Measurements from ENCODE around the gene ANKIB1. TPM values are rescaled to one million over a fixed set of nuclear protein-coding genes. Genes with fewer than 3 reads are reported as not detected.

ANKIB1 gene
- polyA plus RNA-seq, 1 experiment: 52.6 TPM

- ChIA-PET POLR2A (no interaction called here), CTCF (interaction anchor here (0.8 to 1.1 kb wide), 2 partner anchors 64 to 204 kb away, joined by 3 read pairs; partner anchors contain the start of genes GATAD1 and LRRD1)
- no peak for DNase-seq (ENCODE audit: low read depth, low spot score)
Observed at GRCh38 chr7:92242972-92243371, 2.8 kb upstream of the ANKIB1 start.

DNA sequence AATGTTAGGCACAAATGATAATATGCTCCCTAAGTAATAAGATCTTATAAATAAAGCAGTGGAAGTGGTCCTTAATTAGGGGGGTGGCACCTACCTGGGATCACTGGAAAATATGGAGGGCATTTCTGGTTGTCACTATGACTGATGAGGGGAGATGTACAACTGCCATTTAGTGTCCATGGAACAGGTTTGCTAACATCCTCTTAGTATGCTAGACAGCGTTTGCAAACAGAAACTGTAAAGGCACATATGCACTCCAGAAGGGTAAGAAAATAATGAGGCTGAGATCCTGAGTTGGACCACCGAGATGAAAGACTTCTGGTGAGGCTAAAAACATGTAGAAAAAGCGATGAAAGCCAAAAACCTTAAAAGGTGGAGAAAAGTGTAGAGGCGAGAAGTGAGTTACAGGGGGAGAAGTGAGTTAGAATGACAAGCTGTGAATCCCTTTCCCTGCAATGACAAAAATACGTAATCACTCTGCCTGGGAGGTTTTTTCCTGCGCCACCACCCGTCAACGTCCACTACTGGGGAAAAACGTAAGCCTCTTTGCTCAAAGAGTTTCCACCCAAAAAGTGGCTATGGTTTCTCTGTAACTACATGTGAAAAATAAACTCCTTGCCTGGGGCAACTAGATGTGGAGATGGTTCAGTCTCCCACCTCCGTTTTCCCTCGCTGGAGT is 827 bp upstream of the ANKIB1 start:
- Histone ChIP-seq H3K4me3 (ENCODE audit: low read depth, low read length) (peak overlapping the region; percentile 92), H3K27me3 (ENCODE audit: control insufficient read depth, insufficient read depth, low read length) (no peaks in the 10 kb centered on the region), H3K27ac (ENCODE audit: low read depth, low read length) (peak overlapping the region; percentile 85), H3K9me3 (ENCODE audit: control insufficient read depth, insufficient read depth, low read length) (no peaks in the 10 kb centered on the region)
- TF ChIP-seq, protein P1, sequence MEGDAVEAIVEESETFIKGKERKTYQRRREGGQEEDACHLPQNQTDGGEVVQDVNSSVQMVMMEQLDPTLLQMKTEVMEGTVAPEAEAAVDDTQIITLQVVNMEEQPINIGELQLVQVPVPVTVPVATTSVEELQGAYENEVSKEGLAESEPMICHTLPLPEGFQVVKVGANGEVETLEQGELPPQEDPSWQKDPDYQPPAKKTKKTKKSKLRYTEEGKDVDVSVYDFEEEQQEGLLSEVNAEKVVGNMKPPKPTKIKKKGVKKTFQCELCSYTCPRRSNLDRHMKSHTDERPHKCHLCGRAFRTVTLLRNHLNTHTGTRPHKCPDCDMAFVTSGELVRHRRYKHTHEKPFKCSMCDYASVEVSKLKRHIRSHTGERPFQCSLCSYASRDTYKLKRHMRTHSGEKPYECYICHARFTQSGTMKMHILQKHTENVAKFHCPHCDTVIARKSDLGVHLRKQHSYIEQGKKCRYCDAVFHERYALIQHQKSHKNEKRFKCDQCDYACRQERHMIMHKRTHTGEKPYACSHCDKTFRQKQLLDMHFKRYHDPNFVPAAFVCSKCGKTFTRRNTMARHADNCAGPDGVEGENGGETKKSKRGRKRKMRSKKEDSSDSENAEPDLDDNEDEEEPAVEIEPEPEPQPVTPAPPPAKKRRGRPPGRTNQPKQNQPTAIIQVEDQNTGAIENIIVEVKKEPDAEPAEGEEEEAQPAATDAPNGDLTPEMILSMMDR (IDR thresholded peaks at IDR 0.05; ENCODE audit: low read depth, low read length): no peak
- DNase-seq (ENCODE audit: low read depth, low spot score): no peak
- CTCF ChIA-PET: interaction anchor here (0.9 to 3.2 kb wide), 4 partner anchors 66 to 203 kb away, joined by 3 to 24 read pairs (median 6); partner anchors contain the start of genes GATAD1 and LRRD1
- POLR2A ChIA-PET: interaction anchor here (1.1 to 1.5 kb wide), 3 partner anchors 38 to 202 kb away, joined by 3 to 7 read pairs (median 3); partner anchors contain the start of gene GATAD1

More at GRCh38 chr7:92242972-92243371, 2.8 kb upstream of the ANKIB1 start:
- H3K27me3 ChIP-seq (ENCODE audit: control insufficient read depth, insufficient read depth, low read length): no peaks in the 10 kb centered on the region
- no peaks in the 10 kb centered on the region for H3K9me3 ChIP-seq (ENCODE audit: control insufficient read depth, insufficient read depth, low read length)
- no peak overlapping the region for H3K4me3 ChIP-seq (ENCODE audit: low read depth, low read length)
- H3K27ac ChIP-seq (ENCODE audit: low read depth, low read length): no peak overlapping the region
- TF ChIP-seq, protein P1 (IDR thresholded peaks at IDR 0.05; ENCODE audit: low read depth, low read length): no peak

DNA sequence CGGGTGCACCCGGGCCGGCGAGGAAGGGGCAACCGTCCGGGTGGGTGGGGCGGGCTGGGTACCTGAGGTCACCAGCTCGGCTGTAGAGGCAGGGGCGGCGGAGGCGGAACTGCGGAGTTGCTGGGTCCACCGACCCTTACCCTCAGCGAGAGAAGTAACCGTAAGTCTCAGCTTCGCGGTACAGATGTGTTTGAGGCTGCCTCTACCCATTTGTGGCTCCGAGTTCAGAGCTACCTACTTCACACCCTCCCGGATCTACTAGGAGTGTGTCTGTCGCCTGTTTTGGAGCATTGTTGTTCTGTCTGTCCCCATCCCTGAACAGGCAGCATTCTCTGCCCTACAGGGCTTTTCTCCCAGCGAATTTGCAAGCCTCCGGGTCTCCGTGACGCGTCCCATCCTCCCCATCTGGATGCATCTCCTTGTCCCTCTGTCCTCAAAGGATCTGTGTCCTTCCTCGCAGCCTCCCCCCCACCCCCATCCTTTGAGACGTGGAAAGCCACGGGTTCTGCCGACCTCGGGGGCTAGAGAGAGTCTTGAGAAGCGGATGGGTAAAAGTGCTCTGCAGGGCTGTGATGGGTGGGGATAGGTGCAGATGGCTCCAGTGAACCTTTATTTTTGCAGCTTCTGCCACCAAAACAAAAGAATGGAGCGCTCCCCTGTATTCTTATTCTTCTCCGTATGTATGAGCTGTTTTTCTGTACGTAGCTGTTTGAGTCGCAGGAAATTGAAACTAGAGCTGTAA is 757 bp downstream of the ANKIB1 start:
- CTCF ChIA-PET: interaction anchor here (0.6 to 3.2 kb wide), 7 partner anchors 12 to 201 kb away, joined by 3 to 24 read pairs (median 3); partner anchors contain the start of genes GATAD1 and LRRD1
- DNase-seq (ENCODE audit: low read depth, low spot score): no peak
- no peaks in the 10 kb centered on the region for H3K27me3 ChIP-seq (ENCODE audit: control insufficient read depth, insufficient read depth, low read length)
- H3K4me3 ChIP-seq (ENCODE audit: low read depth, low read length): peak overlapping the region; percentile 92
- no peaks in the 10 kb centered on the region for H3K9me3 ChIP-seq (ENCODE audit: control insufficient read depth, insufficient read depth, low read length)
- POLR2A ChIA-PET: interaction anchor here (0.9 to 1.5 kb wide), 3 partner anchors 107 to 201 kb away, joined by 3 to 7 read pairs (median 3); partner anchors contain the start of gene GATAD1
- H3K27ac ChIP-seq (ENCODE audit: low read depth, low read length): peak overlapping the region; percentile 22
- TF ChIP-seq, protein P1 (IDR thresholded peaks at IDR 0.05; ENCODE audit: low read depth, low read length): no peak

- POLR2A ChIA-PET: no interaction called here
- TF ChIP-seq, protein P1 (IDR thresholded peaks at IDR 0.05; ENCODE audit: low read depth, low read length): no peak
- CTCF ChIA-PET: interaction anchor here (1.0 kb wide), 1 partner anchor 71 kb away, joined by 3 read pairs; the partner anchor contains the start of gene LRRD1
Observed at GRCh38 chr7:92250603-92251002, 4.8 kb downstream of the ANKIB1 start.

More at GRCh38 chr7:92250603-92251002, 4.8 kb downstream of the ANKIB1 start:
- no peak for DNase-seq (ENCODE audit: low read depth, low spot score)
- no peaks in the 10 kb centered on the region for H3K9me3 ChIP-seq (ENCODE audit: control insufficient read depth, insufficient read depth, low read length)
- no peak overlapping the region for H3K27ac ChIP-seq (ENCODE audit: low read depth, low read length)
- H3K27me3 ChIP-seq (ENCODE audit: control insufficient read depth, insufficient read depth, low read length): no peaks in the 10 kb centered on the region
- H3K4me3 ChIP-seq (ENCODE audit: low read depth, low read length): no peak overlapping the region

Measured in AG04450 (cell line).